Neural progenitor cell (in vitro differentiated cells): ENCODE results near the gene PROC. TPM values are rescaled to one million over a fixed set of nuclear protein-coding genes. Genes with fewer than 3 reads are reported as not detected.

Experiments used
- DNase-seq: peaks from one replicate; pipeline ENCODE4 v3.0.0-alpha.2; 2016; ENCODE audit warnings: low spot score
- H2AFZ ChIP-seq: fragments of 200-600 bp; sonication (generic); replicated peaks from 2 replicates; pipeline ENCODE4 v1.6.1; 2016; ENCODE audit warnings: antibody characterized with exemption
- H3F3A ChIP-seq: fragments of 200-600 bp; sonication (generic); 2 replicates; pipeline ENCODE4 v1.6.1; 2016; ENCODE audit warnings: antibody characterized with exemption, low read depth
- H3K27ac ChIP-seq: fragments of 200-600 bp; sonication (generic); 2 replicates; pipeline ENCODE4 v1.5.1; 2016; ENCODE audit warnings: mild to moderate bottlenecking
- H3K27me3 ChIP-seq: fragments of 200-600 bp; sonication (generic); 2 replicates; pipeline ENCODE4 v1.6.1; 2016; ENCODE audit warnings: mild to moderate bottlenecking, moderate library complexity
- H3K36me3 ChIP-seq: fragments of 200-600 bp; sonication (generic); 2 replicates; pipeline ENCODE4 v1.5.1; 2016
- H3K4me1 ChIP-seq: fragments of 200-600 bp; sonication (generic); 2 replicates; pipeline ENCODE4 v1.6.1; 2016; ENCODE audit warnings: mixed run types
- H3K4me2 ChIP-seq: fragments of 200-600 bp; sonication (generic); 2 replicates; pipeline ENCODE4 v1.6.1; 2016
- H3K4me3 ChIP-seq: fragments of 200-600 bp; sonication (generic); 2 replicates; pipeline ENCODE4 v1.5.1; 2016
- H3K79me2 ChIP-seq: fragments of 200-600 bp; sonication (generic); 2 replicates; pipeline ENCODE4 v1.6.1; 2016; ENCODE audit warnings: low read depth
- H3K9ac ChIP-seq: fragments of 200-600 bp; sonication (generic); 2 replicates; pipeline ENCODE4 v1.6.1; 2016
- H3K9me3 ChIP-seq: fragments of 200-600 bp; sonication (generic); 2 replicates; pipeline ENCODE4 v1.5.1; 2016; ENCODE audit warnings: low read depth
- H4K20me1 ChIP-seq: fragments of 200-600 bp; sonication (generic); 2 replicates; pipeline ENCODE4 v1.6.1; 2016; ENCODE audit warnings: low read depth
- H3K27ac Mint-ChIP-seq: 3 replicates; pipeline ENCODE4 v1.8.0; 2021; ENCODE audit warnings: mixed read lengths
- H3K27me3 Mint-ChIP-seq: 2 replicates; pipeline ENCODE4 v1.8.0; 2022; ENCODE audit warnings: low read depth, mild to moderate bottlenecking, inconsistent platforms, moderate library complexity, mixed read lengths; ENCODE audit not compliant: insufficient read depth
- H3K36me3 Mint-ChIP-seq: 3 replicates; pipeline ENCODE4 v1.8.0; 2021; ENCODE audit warnings: mixed read lengths
- H3K4me1 Mint-ChIP-seq: 3 replicates; pipeline ENCODE4 v1.8.0; 2021; ENCODE audit warnings: mixed read lengths
- H3K4me3 Mint-ChIP-seq: 3 replicates; pipeline ENCODE4 v1.8.0; 2021; ENCODE audit warnings: mild to moderate bottlenecking, moderate library complexity, mixed read lengths
- H3K9me3 Mint-ChIP-seq: 3 replicates; pipeline ENCODE4 v1.8.0; 2020; ENCODE audit warnings: mixed read lengths
- CTCF ChIP-seq: fragments of 200-600 bp; sonication (generic); IDR thresholded peaks from 2 replicates; pipeline ENCODE4 v1.5.1; 2017; ENCODE audit warnings: antibody characterized with exemption, mild to moderate bottlenecking
- EZH2 ChIP-seq: fragments of 200-600 bp; sonication (generic); IDR thresholded peaks from 2 replicates; pipeline ENCODE4 v1.6.1; 2017; ENCODE audit warnings: antibody characterized with exemption, mild to moderate bottlenecking, moderate library complexity
- EZH2phosphoT487 ChIP-seq: fragments of 200-600 bp; sonication (generic); IDR thresholded peaks from 2 replicates; pipeline ENCODE4 v1.6.1; 2017; ENCODE audit warnings: antibody characterized with exemption
- total RNA-seq: library from RNA; depleted of rRNA; stranded (reverse); fragments of >200 nt; gene quantifications from 2 replicates; pipeline ENCODE4 v1.2.3, GENCODE V29; 2015; ENCODE audit warnings: low replicate concordance

Gene PROC
- total RNA-seq, 1 donor from 2014 or later = not detected

- peaks cover 7% of the 10 kb centered on the region for H3F3A ChIP-seq
- no peaks in the 10 kb centered on the region for H3K36me3 ChIP-seq
- no peak for TF ChIP-seq EZH2phosphoT487
- Mint-ChIP-seq H3K27me3 (peaks cover 16% of the 10 kb centered on the region), H3K4me1 (peaks cover 30% of the 10 kb centered on the region), H3K27ac (no peak overlapping the region), H3K36me3 (no peaks in the 10 kb centered on the region), H3K9me3 (peaks cover 3% of the 10 kb centered on the region), H3K4me3 (peak overlapping the region; percentile 29)
- H2AFZ ChIP-seq = no peak overlapping the region
- peaks cover 52% of the 10 kb centered on the region for H3K27me3 ChIP-seq
- no peaks in the 10 kb centered on the region for H4K20me1 ChIP-seq
- peaks cover 5% of the 10 kb centered on the region for H3K4me1 ChIP-seq
- H3K4me2 ChIP-seq = no peak overlapping the region
- H3K27ac ChIP-seq = no peak overlapping the region
- H3K79me2 ChIP-seq = no peaks in the 10 kb centered on the region
- no peak overlapping the region for H3K4me3 ChIP-seq
- H3K9me3 ChIP-seq = no peaks in the 10 kb centered on the region
- H3K9ac ChIP-seq = no peak overlapping the region
- no peak for DNase-seq
Observed at GRCh38 chr2:127413782-127414637, 4.2 kb upstream of the PROC start.

- peak overlapping the region; percentile 29 for H3K4me3 Mint-ChIP-seq
- no peak for DNase-seq
Observed at GRCh38 chr2:127414638-127415592, 3.3 kb upstream of the PROC start.

GRCh38 chr2:127415593-127416505 is 2.4 kb upstream of the PROC start:
- H3K4me1 ChIP-seq = peaks cover 5% of the 10 kb centered on the region
- Mint-ChIP-seq H3K4me3 (peak overlapping the region; percentile 57), H3K9me3 (peaks cover 3% of the 10 kb centered on the region), H3K27ac (no peak overlapping the region), H3K27me3 (peaks cover 19% of the 10 kb centered on the region), H3K36me3 (no peaks in the 10 kb centered on the region), H3K4me1 (peaks cover 25% of the 10 kb centered on the region)
- H3K27me3 ChIP-seq = peaks cover 70% of the 10 kb centered on the region
- H3K9ac ChIP-seq = no peak overlapping the region
- DNase-seq = peak; percentile 90
- no peaks in the 10 kb centered on the region for H3K79me2 ChIP-seq
- peak overlapping the region; percentile 99 for H2AFZ ChIP-seq
- no peaks in the 10 kb centered on the region for H3K36me3 ChIP-seq
- peak overlapping the region; percentile 44 for H3K4me3 ChIP-seq
- H3F3A ChIP-seq = no peaks in the 10 kb centered on the region
- H3K4me2 ChIP-seq = peak overlapping the region; percentile 87
- no peaks in the 10 kb centered on the region for H4K20me1 ChIP-seq
- H3K27ac ChIP-seq = no peak overlapping the region
- peak; percentile 47 for TF ChIP-seq EZH2
- TF ChIP-seq CTCF = peak; percentile 83
- no peak for TF ChIP-seq EZH2phosphoT487
- H3K9me3 ChIP-seq = no peaks in the 10 kb centered on the region

More at GRCh38 chr2:127414638-127415592, 3.3 kb upstream of the PROC start:
- H3K9me3 Mint-ChIP-seq = peaks cover 3% of the 10 kb centered on the region
- Histone ChIP-seq H3K79me2 (no peaks in the 10 kb centered on the region), H3K4me2 (peak overlapping the region; percentile 87), H3K36me3 (no peaks in the 10 kb centered on the region), H3K4me1 (peaks cover 5% of the 10 kb centered on the region), H3F3A (peaks cover 3% of the 10 kb centered on the region), H3K9ac (no peak overlapping the region), H3K4me3 (peak overlapping the region; percentile 44), H3K27me3 (peaks cover 61% of the 10 kb centered on the region), H3K9me3 (no peaks in the 10 kb centered on the region), H3K27ac (no peak overlapping the region), H4K20me1 (no peaks in the 10 kb centered on the region), H2AFZ (no peak overlapping the region)
- H3K36me3 Mint-ChIP-seq = no peaks in the 10 kb centered on the region
- no peak overlapping the region for H3K27ac Mint-ChIP-seq
- H3K4me1 Mint-ChIP-seq = peaks cover 30% of the 10 kb centered on the region
- TF ChIP-seq EZH2 (no peak), CTCF (no peak)
- H3K27me3 Mint-ChIP-seq = peaks cover 16% of the 10 kb centered on the region
